NCI-H345 treated with DMSO at 0.1 percent for 48 hours (cell line): ENCODE results near the gene ENTHD1.
"Not testable (repeated sequence)": the region's sequence is repeated elsewhere in the genome, so short reads cannot be mapped to it uniquely, and the experiment has no call there.

ENCODE experiments used
- DNase-seq: peaks from one replicate; lab custom pipeline; 2025; ENCODE audit not compliant: unreplicated experiment; lab: John Stamatoyannopoulos, UW

The ENTHD1 gene

GRCh38 chr22:39735776-39736175 lies 157.8 kb downstream of the ENTHD1 start:
- DNase-seq, result no peak

GRCh38 chr22:39734866-39735265 lies 158.7 kb downstream of the ENTHD1 start:
- DNase-seq, result no peak

- DNase-seq, result not testable (repeated sequence)
Observed at GRCh38 chr22:39734046-39734445, 159.5 kb downstream of the ENTHD1 start.

- DNase-seq, result no peak
Observed at GRCh38 chr22:39733191-39733590, 160.4 kb downstream of the ENTHD1 start.

GRCh38 chr22:39732625-39733024 lies 160.9 kb downstream of the ENTHD1 start:
- no peak for DNase-seq

GRCh38 chr22:39731881-39732555 lies 161.5 kb downstream of the ENTHD1 start:
- DNase-seq, result no peak

GRCh38 chr22:39731481-39731880 lies 162.1 kb downstream of the ENTHD1 start:
- DNase-seq, result no peak

GRCh38 chr22:39729141-39729934 lies 164.2 kb downstream of the ENTHD1 start:
- no peak for DNase-seq

- no peak for DNase-seq
Observed at GRCh38 chr22:39728236-39728860, 165.2 kb downstream of the ENTHD1 start.

- no peak for DNase-seq
Observed at GRCh38 chr22:39727541-39727940, 166.0 kb downstream of the ENTHD1 start.

GRCh38 chr22:39725351-39726035 lies 168.1 kb downstream of the ENTHD1 start:
- DNase-seq, result no peak

- no peak for DNase-seq
Observed at GRCh38 chr22:39724857-39725256, 168.7 kb downstream of the ENTHD1 start.

- no peak for DNase-seq
Observed at GRCh38 chr22:39724390-39724789, 169.2 kb downstream of the ENTHD1 start.

GRCh38 chr22:39723899-39724351 lies 169.6 kb downstream of the ENTHD1 start:
- no peak for DNase-seq

- no peak for DNase-seq
Observed at GRCh38 chr22:39723463-39723862, 170.1 kb downstream of the ENTHD1 start.

GRCh38 chr22:39722501-39722900 lies 171.1 kb downstream of the ENTHD1 start:
- no peak for DNase-seq

GRCh38 chr22:39722032-39722325 lies 171.6 kb downstream of the ENTHD1 start:
- no peak for DNase-seq

GRCh38 chr22:39721206-39722031 lies 172.1 kb downstream of the ENTHD1 start:
- no peak for DNase-seq

GRCh38 chr22:39719559-39720450 lies 173.8 kb downstream of the ENTHD1 start:
- no peak for DNase-seq
